ENCODE measurements around the gene CD300LD.

CD300LD gene

GRCh38 chr17:74550602-74551001 lies 41.5 kb downstream of the CD300LD start:
- Histone ChIP-seq H3K36me3 (replicated peaks) (no peaks in the 10 kb centered on the region), H3K27me3 (replicated peaks) (no peaks in the 10 kb centered on the region), H3K27ac (no peak overlapping the region), H3K4me3 (ENCODE audit: low read depth, low read length) (no peak overlapping the region)
- no peak for DNase-seq
- in situ Hi-C loops (cut with HindIII; ENCODE audit: low pct_ligation_motif_present, low sequenced_read_pairs) = no loop called here
- TF ChIP-seq CTCF (IDR thresholded peaks at IDR 0.05; ENCODE audit: low read depth, low read length, missing control alignments) = no peak

- Histone ChIP-seq H3K4me3 (ENCODE audit: low read depth, low read length) (no peak overlapping the region), H3K27ac (no peak overlapping the region), H3K36me3 (replicated peaks) (no peaks in the 10 kb centered on the region), H3K27me3 (replicated peaks) (no peaks in the 10 kb centered on the region)
- no peak for TF ChIP-seq CTCF (IDR thresholded peaks at IDR 0.05; ENCODE audit: low read depth, low read length, missing control alignments)
- DNase-seq = no peak
- in situ Hi-C loops (cut with HindIII; ENCODE audit: low pct_ligation_motif_present, low sequenced_read_pairs) = no loop called here
Measured at GRCh38 chr17:74549343-74549742, 42.7 kb downstream of the CD300LD start.

GRCh38 chr17:74547736-74548135 lies 44.3 kb downstream of the CD300LD start:
- no peak for DNase-seq
- TF ChIP-seq CTCF (IDR thresholded peaks at IDR 0.05; ENCODE audit: low read depth, low read length, missing control alignments) = no peak
- Histone ChIP-seq H3K27ac (no peak overlapping the region), H3K36me3 (replicated peaks) (no peaks in the 10 kb centered on the region), H3K4me3 (ENCODE audit: low read depth, low read length) (no peak overlapping the region), H3K27me3 (replicated peaks) (no peaks in the 10 kb centered on the region)
- in situ Hi-C loops (cut with HindIII; ENCODE audit: low pct_ligation_motif_present, low sequenced_read_pairs) = no loop called here

GRCh38 chr17:74547264-74547663 lies 44.8 kb downstream of the CD300LD start:
- in situ Hi-C loops (cut with HindIII; ENCODE audit: low pct_ligation_motif_present, low sequenced_read_pairs) = no loop called here
- no peak for DNase-seq
- H3K27me3 ChIP-seq (replicated peaks) = no peaks in the 10 kb centered on the region
- H3K27ac ChIP-seq = no peak overlapping the region
- no peak overlapping the region for H3K4me3 ChIP-seq (ENCODE audit: low read depth, low read length)
- TF ChIP-seq CTCF (IDR thresholded peaks at IDR 0.05; ENCODE audit: low read depth, low read length, missing control alignments) = no peak
- no peaks in the 10 kb centered on the region for H3K36me3 ChIP-seq (replicated peaks)

- no peak overlapping the region for H3K27ac ChIP-seq
- no peaks in the 10 kb centered on the region for H3K27me3 ChIP-seq (replicated peaks)
- no peaks in the 10 kb centered on the region for H3K36me3 ChIP-seq (replicated peaks)
- no peak for TF ChIP-seq CTCF (IDR thresholded peaks at IDR 0.05; ENCODE audit: low read depth, low read length, missing control alignments)
- in situ Hi-C loops (cut with HindIII; ENCODE audit: low pct_ligation_motif_present, low sequenced_read_pairs) = no loop called here
- no peak for DNase-seq
- H3K4me3 ChIP-seq (ENCODE audit: low read depth, low read length) = no peak overlapping the region
Measured at GRCh38 chr17:74546586-74546985, 45.5 kb downstream of the CD300LD start.

GRCh38 chr17:74545843-74546230 lies 46.2 kb downstream of the CD300LD start, which contains the start of gene CD300C:
TSS of gene CD300C (minus strand) at chr17:74546115. CDS start at chr17:74545782, 333 bp downstream.
- in situ Hi-C loops (cut with HindIII; ENCODE audit: low pct_ligation_motif_present, low sequenced_read_pairs) = no loop called here
- Histone ChIP-seq H3K27ac (no peak within 1 kb of the TSS), H3K27me3 (replicated peaks) (no peaks in the 10 kb centered on the region), H3K36me3 (replicated peaks) (no peaks in the 10 kb centered on the region), H3K4me3 (ENCODE audit: low read depth, low read length) (no peak within 1 kb of the TSS)
- DNase-seq = no peak
- TF ChIP-seq CTCF (IDR thresholded peaks at IDR 0.05; ENCODE audit: low read depth, low read length, missing control alignments) = no peak
